ENCODE results near the gene TBC1D24.

TBC1D24 gene

GRCh38 chr16:2450975-2451381 is 23.9 kb upstream of the TBC1D24 start:
- DNase-seq: no peak

DNA sequence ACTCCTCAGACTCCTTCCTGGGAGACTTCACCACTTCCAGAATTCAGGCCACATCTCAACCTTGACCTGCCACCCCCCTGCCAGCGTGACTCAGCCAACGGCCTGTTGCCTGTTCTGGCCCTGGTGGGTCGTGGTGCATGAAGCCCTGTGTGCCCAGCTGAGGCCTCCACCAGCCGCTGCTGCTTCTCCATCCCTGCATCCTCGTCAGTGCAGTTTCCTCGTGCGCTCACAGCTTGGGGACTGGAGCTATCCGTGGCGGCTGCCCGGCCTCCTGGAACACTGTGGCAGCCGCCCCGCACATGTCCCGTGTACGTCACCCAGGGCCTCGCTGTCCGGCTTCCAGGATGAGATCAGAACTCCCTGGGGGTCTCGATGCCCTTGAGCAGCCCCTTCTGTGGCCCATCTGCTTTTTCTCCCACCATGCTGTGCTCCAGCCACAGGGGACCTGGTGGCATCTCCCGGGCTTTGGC is 23.0 kb upstream of the TBC1D24 start:
- no peak for DNase-seq

- DNase-seq: no peak
These were observed 22.3 kb upstream of the TBC1D24 start for GRCh38 chr16:2452650-2453049.

GRCh38 chr16:2455081-2455845 is 19.7 kb upstream of the TBC1D24 start:
- DNase-seq: no peak

GRCh38 chr16:2456551-2457153 is 18.3 kb upstream of the TBC1D24 start:
- no peak for DNase-seq

DNA sequence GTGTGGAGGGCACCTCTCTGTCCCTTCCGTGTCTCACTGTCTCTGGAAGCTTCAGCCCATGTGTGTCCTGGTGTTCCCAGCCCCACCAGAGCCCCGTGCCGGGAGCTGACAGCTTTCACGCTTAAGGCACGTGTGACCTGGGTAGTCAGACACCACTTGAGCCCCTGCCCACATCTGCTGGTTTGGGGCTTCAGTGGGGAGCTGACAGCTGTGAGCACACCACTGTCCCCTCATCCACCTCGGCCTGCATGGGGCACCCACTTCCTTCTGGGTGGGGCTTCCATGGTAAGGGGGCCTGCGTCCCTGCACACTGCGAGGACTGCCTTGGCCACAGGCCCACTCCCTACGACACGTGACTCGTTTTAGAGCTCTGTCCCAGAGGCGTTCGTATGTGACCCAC is 17.7 kb upstream of the TBC1D24 start:
- no peak for DNase-seq

DNA sequence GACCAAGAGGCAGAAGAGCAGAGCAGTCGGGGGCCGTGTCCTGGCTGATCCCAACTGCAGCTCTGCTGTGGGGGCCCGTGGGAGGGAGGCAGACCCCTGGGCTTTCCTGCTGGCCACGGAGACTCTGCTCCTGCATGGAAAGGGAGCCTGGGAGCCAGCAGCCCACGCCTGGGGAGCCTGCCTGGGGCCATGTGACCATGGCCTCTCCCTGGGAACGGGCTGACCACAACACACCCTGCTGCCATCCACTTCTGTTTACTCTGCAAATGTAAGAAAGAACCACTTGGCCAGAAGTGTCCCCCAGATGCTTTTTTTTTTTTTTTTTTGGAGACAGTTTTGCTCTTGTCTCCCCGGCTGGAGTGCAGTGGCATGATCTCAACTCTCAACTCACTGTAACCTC is 17.0 kb upstream of the TBC1D24 start:
- no peak for DNase-seq

DNA sequence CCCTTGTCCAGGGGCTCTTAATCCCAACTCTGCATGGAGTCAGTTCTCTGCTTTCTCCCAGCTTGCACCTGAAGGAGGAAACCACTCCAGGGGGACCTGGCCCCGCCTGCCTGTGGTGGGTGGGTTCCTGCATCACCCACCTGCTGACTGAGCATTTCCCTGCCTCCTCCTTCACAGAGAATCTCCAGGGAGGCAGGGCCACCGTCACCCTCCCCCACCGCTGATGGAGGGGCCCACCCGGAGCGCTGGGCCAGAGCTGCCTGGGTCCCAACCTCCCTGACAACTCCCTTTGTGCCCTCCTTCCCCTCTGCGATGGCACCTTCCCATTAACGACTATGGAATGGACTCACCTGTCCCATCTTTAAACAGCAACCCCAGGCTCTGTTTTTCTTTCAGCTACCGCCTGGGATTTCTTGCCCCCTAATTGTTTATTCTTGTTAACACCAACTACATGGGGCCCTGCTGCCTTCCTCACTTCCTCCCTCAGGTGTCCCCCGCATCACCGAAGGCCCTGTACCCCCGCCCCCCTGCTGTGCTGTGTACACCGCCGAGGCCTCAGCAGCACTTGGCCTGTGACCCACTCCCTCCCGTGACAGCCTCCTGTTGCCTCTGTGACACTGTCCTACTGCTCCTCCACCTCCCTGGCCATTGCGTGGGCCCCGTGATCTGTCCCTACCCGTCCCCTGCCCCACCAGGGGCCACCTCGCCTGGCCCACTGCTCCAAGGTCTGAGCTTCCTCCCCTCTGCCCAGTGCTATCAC is 15.9 kb upstream of the TBC1D24 start:
- no peak for DNase-seq

DNA sequence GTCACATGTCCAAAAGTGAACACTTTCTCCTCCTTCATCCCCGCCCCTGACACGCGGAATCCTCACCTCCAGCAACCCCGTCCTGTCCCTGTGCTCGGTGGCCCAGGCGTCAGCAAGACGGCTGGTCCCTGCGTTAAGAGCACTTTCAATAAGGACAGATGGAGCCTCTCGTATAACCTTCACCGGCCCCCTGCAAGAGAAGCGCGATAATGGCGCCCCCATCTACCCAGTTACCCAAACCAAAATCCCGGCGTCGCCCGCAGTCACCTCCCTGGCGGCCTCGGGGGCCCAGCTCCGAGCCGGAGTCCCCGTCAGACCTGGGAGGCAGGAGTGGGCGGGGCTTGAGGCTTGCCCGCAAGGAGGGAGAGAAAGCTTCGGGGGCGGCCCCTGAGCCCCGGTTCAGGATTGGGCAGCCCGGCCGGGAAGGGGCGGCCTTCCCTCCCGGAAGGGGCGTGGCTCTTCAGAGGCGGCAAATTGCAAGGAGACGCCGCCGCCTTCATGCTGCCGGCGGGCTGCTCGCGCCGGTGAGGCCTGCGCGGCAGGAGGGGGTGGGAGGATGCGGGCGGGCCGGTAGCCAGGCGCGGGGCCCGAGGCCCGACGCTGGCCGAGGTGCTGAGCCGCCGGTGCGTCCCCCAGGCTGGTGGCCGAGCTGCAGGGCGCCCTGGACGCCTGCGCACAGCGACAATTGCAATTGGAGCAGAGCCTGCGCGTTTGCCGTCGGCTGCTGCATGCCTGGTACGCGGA is 15.1 kb upstream of the TBC1D24 start, which contains the start of gene TEDC2:
TEDC2 (plus strand) TSS at position 463 of the 744 bp plus-strand sequence; CDS start at position 499, 36 bp downstream.
- DNase-seq: peak; percentile 96 to 97 (median 97)

GRCh38 chr16:2460391-2460713 is 14.6 kb upstream of the TBC1D24 start:
- DNase-seq: no peak

- DNase-seq: no peak
These were observed 14.0 kb upstream of the TBC1D24 start for GRCh38 chr16:2460916-2461315.

DNA sequence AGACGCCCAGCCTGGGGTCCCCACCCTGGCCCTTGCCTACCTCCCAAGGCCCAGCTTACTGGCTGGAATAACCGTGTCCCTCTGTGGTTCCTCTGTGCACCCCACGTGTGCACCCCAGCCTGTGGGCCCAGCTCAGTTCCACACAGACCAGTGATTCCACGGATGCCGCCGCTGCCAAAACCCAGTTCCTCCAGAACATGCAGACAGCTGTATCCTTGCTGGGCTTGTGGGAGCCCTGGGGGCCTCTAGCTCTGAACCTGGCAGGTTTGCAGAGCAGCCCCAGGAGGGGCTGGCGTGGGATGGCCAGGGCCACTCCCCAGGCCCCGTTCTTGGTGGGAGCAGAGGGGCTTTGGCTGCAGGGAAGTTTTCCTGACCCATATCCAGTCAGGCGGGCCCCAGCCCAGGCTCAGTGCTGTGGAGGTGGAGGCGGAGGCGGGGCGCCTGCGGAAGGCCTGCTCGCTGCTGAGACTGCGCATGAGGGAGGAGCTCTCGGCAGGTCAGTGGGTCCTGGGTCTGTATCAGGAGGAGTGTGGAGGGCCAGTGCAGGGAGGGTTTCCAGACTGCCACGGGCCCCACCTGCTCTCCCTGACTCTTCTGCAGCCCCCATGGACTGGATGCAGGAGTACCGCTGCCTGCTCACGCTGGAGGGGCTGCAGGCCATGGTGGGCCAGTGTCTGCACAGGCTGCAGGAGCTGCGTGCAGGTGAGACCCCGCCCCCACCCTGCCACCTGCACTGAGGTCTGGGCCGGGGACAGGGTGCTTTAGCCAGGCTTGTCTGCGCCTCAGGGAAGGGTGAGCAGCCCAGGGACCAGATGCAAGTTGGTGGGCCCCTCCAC is 12.7 kb upstream of the TBC1D24 start:
- no peak for DNase-seq

DNA sequence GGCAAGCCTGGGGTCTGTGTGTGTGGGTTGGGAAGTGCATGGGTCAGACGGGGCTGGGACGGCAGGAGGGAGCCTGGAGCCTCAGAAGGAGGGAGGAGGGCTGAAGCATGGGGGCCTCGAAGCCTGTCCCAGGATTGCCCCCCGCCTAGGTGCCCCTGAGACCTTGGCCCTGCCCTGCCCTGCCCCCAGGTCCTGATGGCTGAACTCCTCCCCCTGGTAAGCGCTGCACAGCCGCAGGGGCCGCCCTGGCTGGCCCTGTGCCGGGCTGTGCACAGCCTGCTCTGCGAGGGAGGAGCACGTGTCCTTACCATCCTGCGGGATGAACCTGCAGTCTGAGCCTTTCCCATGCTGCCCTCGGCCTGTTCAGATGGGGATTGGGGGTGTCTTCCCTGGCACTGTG is 10.6 kb upstream of the TBC1D24 start:
- no peak for DNase-seq

DNA sequence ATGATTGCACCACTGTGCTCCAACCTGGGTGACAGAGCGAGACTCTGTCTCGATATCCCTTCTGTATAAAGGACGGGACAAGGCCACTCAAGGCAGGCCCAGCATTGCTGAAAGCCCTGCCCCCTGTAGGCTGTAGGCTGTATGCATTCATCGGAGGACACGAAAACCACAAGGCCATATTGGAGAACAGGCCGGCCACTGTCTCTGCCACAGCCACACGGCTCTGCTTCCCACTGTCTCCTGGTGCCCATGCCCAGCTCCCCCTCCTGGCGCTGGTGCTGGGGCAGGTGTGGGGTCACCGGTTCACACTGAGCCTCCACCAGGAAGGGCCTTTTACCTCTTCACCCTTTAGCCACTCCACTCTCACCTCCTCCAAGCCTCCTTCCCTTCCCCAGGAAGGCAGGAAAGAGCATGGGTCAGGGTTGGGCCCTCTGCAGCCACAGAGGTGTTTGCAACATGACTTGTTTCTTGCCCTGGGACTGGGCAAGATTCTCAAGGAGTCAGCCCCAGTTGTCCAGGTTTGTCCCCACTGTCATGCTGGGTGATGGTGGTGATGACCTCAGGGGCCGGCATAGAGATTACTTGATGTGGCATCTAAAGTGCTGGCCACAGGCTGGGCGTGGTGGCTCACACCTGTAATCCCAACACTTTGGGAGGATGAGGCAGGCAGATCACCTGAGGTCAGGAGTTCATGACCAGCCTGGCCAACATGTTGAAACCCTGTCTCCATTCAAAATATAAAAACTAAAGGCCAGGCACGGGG is 9.1 kb upstream of the TBC1D24 start:
- no peak for DNase-seq

DNA sequence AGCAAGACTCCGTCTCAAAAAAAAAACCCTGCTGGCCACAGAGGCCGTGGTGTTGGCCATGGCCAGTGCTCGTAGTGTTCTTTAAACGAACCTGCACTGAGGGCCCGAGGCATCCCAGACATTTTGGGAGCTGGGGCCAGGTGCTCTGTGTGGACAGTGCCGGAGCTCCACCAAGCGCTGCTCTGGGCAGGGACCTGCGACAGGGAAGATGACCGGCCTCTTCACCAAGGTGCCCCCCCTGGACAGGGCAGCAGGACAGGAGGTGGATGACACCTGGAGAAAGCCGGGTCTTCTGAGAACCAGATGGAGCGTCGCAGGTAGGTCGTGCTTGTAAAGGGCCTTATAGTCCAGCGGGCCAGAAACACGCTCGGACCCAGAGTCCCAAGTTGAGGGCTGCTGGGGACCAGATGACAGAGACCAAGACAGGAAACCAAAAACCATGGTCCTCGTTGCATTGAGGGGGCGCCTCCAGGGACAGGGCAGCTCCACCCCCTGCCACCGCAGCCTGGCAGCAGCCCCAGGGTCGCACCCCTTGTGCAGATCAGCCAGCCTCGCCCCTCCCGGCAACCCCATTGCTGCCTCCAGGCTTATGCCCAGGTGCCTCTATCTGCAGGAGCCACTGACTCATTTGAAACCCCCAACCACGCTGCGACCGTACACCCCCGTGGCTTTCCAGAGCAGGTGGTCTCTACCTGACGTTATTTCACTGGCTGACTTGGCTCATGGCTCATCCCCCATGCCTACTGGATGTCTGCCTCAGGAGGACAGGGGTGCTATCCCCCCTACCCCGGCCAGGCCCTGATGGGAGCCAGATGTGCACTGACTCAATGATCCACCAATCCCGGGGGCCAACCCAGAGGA is 8.0 kb upstream of the TBC1D24 start:
- DNase-seq: no peak

DNA sequence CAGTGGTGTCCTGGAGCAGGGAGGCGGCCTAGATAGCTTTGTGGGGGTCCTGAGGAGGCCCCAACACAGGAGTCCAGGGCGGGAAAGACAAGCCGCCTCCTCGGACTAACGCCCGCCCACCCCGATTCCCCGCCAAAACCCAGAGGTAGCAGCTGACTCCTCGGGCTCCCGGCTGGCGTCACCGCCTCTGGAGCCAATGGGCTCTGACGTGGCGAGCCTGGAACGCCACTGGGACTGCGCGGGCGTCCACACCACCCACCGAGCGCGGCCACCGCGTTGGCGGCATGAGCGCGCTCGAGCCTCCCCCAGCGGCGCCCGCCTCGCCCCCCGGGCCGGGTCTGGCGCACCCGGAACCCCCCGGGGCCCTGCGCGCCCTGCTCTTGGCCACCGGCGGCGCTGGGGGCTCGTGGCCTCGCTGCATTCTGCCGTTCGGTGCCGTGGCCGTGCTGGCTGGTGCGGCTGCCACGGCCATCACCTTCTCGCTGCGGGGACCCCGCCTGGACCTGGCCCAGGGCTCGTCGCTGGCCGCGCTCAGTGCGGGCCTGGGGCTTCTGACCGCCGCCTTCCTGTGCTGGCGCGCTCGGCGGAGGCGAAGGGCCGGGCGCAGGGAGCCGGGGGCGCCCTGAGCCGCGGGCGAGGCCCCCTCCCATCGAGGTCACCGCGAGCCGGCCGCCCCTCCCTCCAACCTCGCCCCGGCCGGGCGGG is 7.2 kb upstream of the TBC1D24 start:
- no peak for DNase-seq

DNA sequence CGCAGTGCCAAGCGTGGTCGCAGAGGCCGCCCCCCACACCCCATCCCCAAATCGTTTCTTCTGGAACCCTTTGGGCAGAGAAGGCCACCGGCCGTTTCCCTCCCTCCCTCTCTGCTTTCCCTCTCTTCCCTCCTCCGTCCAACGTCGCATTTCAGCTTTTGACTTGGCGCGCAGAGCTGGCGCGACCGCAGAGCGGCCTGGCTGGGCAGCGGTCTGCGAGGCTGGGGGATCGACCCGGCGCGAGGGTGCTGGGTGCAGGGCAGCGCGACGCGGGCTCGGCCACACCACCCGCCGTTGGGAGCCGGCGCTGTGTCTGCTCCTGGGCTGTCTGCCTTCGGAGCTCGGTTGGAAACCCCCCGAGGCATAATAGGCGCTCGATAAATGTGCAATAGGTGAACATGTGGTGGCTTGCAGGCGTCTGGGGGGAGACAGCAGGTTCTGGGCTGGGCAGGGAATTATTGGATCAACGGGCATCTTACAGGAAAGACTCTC is 6.6 kb upstream of the TBC1D24 start:
- DNase-seq: no peak

DNA sequence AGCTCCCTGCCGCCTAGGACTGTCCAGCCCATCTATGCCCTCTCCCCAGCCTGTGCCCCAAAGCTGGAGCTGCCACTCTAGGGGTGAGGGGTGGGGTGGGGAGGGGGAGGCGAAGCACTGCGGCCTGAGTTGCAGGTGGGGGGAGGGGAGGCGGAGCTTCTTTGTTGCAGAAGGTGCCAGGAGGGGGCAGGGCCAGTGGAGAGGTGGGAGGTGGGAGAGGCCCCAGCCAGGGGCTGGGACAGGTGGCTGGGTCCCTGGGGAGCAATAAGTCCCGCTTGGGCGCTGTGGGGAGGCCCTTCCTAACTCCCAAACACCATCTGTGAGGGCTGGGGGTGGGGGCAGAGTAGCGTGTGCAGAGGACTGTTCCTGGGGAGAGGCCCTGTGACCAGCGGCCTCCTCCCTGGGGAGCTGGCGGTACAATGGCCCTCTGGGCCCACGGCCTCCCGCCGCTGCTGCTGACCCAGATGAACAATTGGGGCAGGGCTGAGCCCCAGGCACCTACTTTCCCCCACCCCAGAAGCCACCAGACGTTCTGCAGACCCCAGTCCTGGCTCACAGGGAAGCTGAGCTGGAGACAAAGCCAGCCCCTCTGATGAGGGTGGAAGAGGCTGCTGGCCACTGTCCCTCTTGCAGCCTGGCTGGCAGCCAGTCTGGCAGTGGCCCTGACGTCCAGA is 6.1 kb upstream of the TBC1D24 start:
- no peak for DNase-seq
